GM23248 (cell line): ENCODE data around the gene HS3ST3B1. TPM values are rescaled to one million over a fixed set of nuclear protein-coding genes. Genes with fewer than 3 reads are reported as not detected.
A peak's percentile ranks its signal among the peaks of the same experiment; 100 is the strongest.

Source experiments
- DNase-seq: peaks from one replicate; pipeline ENCODE4 v3.0.0-alpha.2; 2015
- H2AFZ ChIP-seq: fragments of 200-600 bp; sonication (generic); 2 replicates; pipeline ENCODE4 v1.6.1; 2016; ENCODE audit warnings: antibody characterized with exemption
- H3F3A ChIP-seq: fragments of 200-600 bp; sonication (generic); 2 replicates; pipeline ENCODE4 v1.6.1; 2016; ENCODE audit warnings: mild to moderate bottlenecking, antibody characterized with exemption, mixed run types; ENCODE audit not compliant: insufficient read depth
- H3K27ac ChIP-seq: fragments of 200-600 bp; sonication (generic); 2 replicates; pipeline ENCODE4 v1.5.1; 2016; ENCODE audit warnings: mild to moderate bottlenecking
- H3K27me3 ChIP-seq: fragments of 200-600 bp; sonication (generic); replicated peaks from 2 replicates; pipeline ENCODE4 v1.6.1; 2016; ENCODE audit warnings: mild to moderate bottlenecking; ENCODE audit not compliant: insufficient read depth
- H3K36me3 ChIP-seq: fragments of 200-600 bp; sonication (generic); 2 replicates; pipeline ENCODE4 v1.6.1; 2016; ENCODE audit warnings: low read depth, mild to moderate bottlenecking
- H3K4me1 ChIP-seq: fragments of 200-600 bp; sonication (generic); 2 replicates; pipeline ENCODE4 v1.6.1; 2016; ENCODE audit warnings: mild to moderate bottlenecking; ENCODE audit not compliant: insufficient read depth
- H3K4me2 ChIP-seq: fragments of 200-600 bp; sonication (generic); one replicate; pipeline ENCODE4 v1.6.1; 2016; ENCODE audit warnings: mild to moderate bottlenecking; ENCODE audit not compliant: unreplicated experiment
- H3K4me3 ChIP-seq: fragments of 200-600 bp; sonication (generic); 2 replicates; pipeline ENCODE4 v1.5.1; 2016; ENCODE audit warnings: mild to moderate bottlenecking
- H3K79me2 ChIP-seq: fragments of 200-600 bp; sonication (generic); 2 replicates; pipeline ENCODE4 v1.6.1; 2016; ENCODE audit warnings: mild to moderate bottlenecking; ENCODE audit not compliant: insufficient read depth
- H3K9ac ChIP-seq: fragments of 200-600 bp; sonication (generic); 2 replicates; pipeline ENCODE4 v1.6.1; 2016; ENCODE audit warnings: mild to moderate bottlenecking
- H3K9me2 ChIP-seq: fragments of 200-600 bp; sonication (generic); 2 replicates; pipeline ENCODE4 v1.6.1; 2016; ENCODE audit warnings: mixed run types, mild to moderate bottlenecking, moderate library complexity; ENCODE audit not compliant: insufficient read depth
- H3K9me3 ChIP-seq: fragments of 200-600 bp; sonication (generic); one replicate; pipeline ENCODE4 v1.6.1; 2017; ENCODE audit warnings: low read depth
- H4K20me1 ChIP-seq: fragments of 200-600 bp; sonication (generic); 2 replicates; pipeline ENCODE4 v1.6.0; 2016; ENCODE audit not compliant: insufficient read depth
- EZH2 ChIP-seq: fragments of 200-600 bp; sonication (generic); IDR thresholded peaks from 2 replicates; pipeline ENCODE4 v1.6.1; 2018; ENCODE audit warnings: antibody characterized with exemption, mild to moderate bottlenecking; ENCODE audit not compliant: insufficient read depth, poor library complexity, severe bottlenecking
- EZH2phosphoT487 ChIP-seq: fragments of 200-600 bp; sonication (generic); IDR thresholded peaks from 2 replicates; pipeline ENCODE4 v1.6.1; 2018; ENCODE audit warnings: antibody characterized with exemption, moderate library complexity, mild to moderate bottlenecking, low read depth; ENCODE audit not compliant: insufficient read depth
- WGBS, 2 experiments: methylation state at CpG; one replicate each; pipeline ENCODE4 v1.1.6; 2015 to 2017; ENCODE audit warnings: low lambda C conversion rate in 2 of 2, low coverage in 1 of 2; ENCODE audit errors: missing lambda C conversion rate in 2 of 2; 5-methylcytosine and 5-hydroxymethylcytosine counted together
- in situ Hi-C: fragments of 300-500 bp; cut with MboI; formaldehyde crosslinking; loops from 2 replicates; pipeline ENCODE4 v1.15.0; 2020
- polyA plus RNA-seq: library from polyadenylated mRNA; unstranded; fragments of >200 nt; fragmentation: Nextera tagmentation; extraction: Ambion mirVana; gene quantifications from 2 replicates; pipeline ENCODE4 v1.2.1, GENCODE V29; 2016
- total RNA-seq: library from RNA; depleted of rRNA; stranded (reverse); fragments of >200 nt; shearing (Covaris generic); gene quantifications from 2 replicates; pipeline ENCODE4 v1.2.3, GENCODE V29; 2014

Gene HS3ST3B1
- total and polyA plus RNA-seq, 2 experiments from 2014 or later, result 37.6 to 41.9 TPM

DNA sequence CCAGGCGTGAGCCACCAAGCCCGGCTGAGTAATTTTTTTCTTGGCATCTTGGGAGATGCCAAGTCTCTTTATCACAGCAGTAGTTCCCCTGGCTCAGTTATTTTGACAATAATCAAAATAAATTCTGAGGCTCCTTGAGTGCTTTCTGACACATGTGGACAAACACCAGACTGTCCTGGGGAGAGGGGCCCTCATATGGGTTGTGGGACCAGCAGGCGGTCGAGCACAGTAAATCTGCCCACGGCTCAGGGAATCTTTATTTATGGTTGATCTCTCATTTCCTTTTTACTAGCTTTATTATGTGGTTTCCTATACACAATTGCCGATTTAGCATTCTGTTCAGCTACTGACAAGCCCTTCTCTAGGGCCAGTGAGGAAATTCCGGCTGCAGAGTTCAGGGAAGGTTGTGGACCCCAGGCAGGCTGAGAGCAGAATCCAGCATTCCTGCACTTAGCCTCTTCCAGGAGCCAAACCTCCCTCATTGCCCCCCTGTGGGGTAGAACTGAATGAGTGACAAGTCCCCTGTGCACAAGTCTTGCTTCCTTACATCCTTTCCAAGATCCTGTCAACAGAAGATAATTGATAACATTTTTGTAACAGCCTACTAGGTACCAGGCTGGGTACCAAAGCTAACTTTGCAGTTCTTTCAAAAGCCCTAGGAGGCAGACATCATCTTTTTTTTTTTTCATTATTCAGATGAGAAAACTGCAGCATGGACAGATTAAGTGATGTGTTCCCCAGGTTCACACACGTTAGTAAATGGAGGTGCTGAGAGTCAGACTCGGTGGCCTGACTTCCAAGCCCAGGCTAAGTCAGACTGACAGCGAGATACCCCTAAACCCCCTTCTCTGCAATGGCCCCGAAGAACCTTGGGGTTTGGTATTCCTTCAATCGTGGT is 40.2 kb downstream of the HS3ST3B1 start:
- H3K79me2 ChIP-seq, result peaks cover 95% of the 10 kb centered on the region
- H3K27ac ChIP-seq, result peak overlapping the region; percentile 17; the same call in 1 of the 2 replicates
- 72 to 75% methylated on average over 12 of the region's 12 CpGs for WGBS, 2 experiments
- no peak overlapping the region for H2AFZ ChIP-seq
- DNase-seq, result peak; percentile 48
- 0 out of 2 replicates have a peak, but pooled peaks cover 11% of the 10 kb centered on the region for H4K20me1 ChIP-seq
- no peak for TF ChIP-seq EZH2phosphoT487
- no peak for TF ChIP-seq EZH2
- H3K27me3 ChIP-seq, result no peaks in the 10 kb centered on the region
- no peak overlapping the region for H3K9ac ChIP-seq
- in situ Hi-C loops, result no loop called here
- peaks cover 15% of the 10 kb centered on the region for H3K4me1 ChIP-seq
- peaks cover 7% of the 10 kb centered on the region for H3K36me3 ChIP-seq
- H3K9me3 ChIP-seq, result no peaks in the 10 kb centered on the region
- no peak overlapping the region for H3K4me3 ChIP-seq
- H3K4me2 ChIP-seq, result no peak overlapping the region
- peaks cover 39% of the 10 kb centered on the region for H3F3A ChIP-seq
- H3K9me2 ChIP-seq, result no peaks in the 10 kb centered on the region

DNA sequence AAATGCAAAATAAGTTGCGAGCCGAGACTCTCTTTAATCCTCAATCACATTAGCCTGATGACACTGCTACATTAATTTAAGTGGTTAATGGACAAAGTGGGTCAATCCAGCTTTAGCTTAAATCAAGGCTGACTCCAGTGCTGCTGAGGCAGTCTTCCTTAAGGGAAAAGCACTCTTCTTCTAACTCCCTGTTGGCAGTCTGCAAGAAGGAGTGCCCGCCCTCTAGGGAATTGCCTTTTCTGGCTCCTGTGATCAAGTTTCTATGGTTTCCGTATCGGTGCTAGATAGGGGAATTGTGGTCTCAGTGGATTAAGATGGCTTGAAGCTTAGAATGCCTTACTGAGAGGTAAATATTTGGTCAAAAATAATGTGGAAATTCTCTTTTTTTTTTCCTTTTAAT is 41.0 kb downstream of the HS3ST3B1 start:
- 77 to 85% methylated on average over 5 of the region's 5 CpGs for WGBS, 2 experiments

GRCh38 chr17:14346801-14347200 is 45.9 kb downstream of the HS3ST3B1 start:
- Histone ChIP-seq H3K27me3 (no peaks in the 10 kb centered on the region), H3F3A (peaks cover 49% of the 10 kb centered on the region), H3K4me2 (no peak overlapping the region), H3K9ac (no peak overlapping the region), H3K9me3 (no peaks in the 10 kb centered on the region), H3K4me3 (no peak overlapping the region), H3K36me3 (peaks cover 48% of the 10 kb centered on the region), H4K20me1 (no peaks in the 10 kb centered on the region; the same call in none of the 2 replicates), H3K27ac (no peak overlapping the region), H3K9me2 (no peaks in the 10 kb centered on the region), H2AFZ (no peak overlapping the region), H3K4me1 (no peaks in the 10 kb centered on the region), H3K79me2 (peaks cover 95% of the 10 kb centered on the region)
- TF ChIP-seq EZH2 (no peak), EZH2phosphoT487 (no peak)
- DNase-seq, result no peak
- in situ Hi-C loops, result no loop called here
- WGBS, 2 experiments, result 89 to 94% methylated on average over 6 of the region's 6 CpGs

More for the DNA sequence above, 41.0 kb downstream of the HS3ST3B1 start:
- H3K27ac ChIP-seq, result no peak overlapping the region
- H2AFZ ChIP-seq, result no peak overlapping the region
- peaks cover 13% of the 10 kb centered on the region for H3K36me3 ChIP-seq
- peaks cover 38% of the 10 kb centered on the region for H3F3A ChIP-seq
- H3K79me2 ChIP-seq, result peaks cover 95% of the 10 kb centered on the region
- in situ Hi-C loops, result no loop called here
- peak; percentile 18 for DNase-seq
- H3K4me1 ChIP-seq, result peaks cover 15% of the 10 kb centered on the region
- H3K9me3 ChIP-seq, result no peaks in the 10 kb centered on the region
- H3K4me2 ChIP-seq, result no peak overlapping the region
- H3K4me3 ChIP-seq, result no peak overlapping the region
- TF ChIP-seq EZH2 (no peak), EZH2phosphoT487 (no peak)
- H3K9me2 ChIP-seq, result no peaks in the 10 kb centered on the region
- H4K20me1 ChIP-seq, result 0 out of 2 replicates have a peak, but pooled peaks cover 11% of the 10 kb centered on the region
- no peak overlapping the region for H3K9ac ChIP-seq
- no peaks in the 10 kb centered on the region for H3K27me3 ChIP-seq

GRCh38 chr17:14351493-14351892 is 50.6 kb downstream of the HS3ST3B1 start:
- H3K4me3 ChIP-seq, result no peak overlapping the region
- no peaks in the 10 kb centered on the region for H3K9me2 ChIP-seq
- H3K79me2 ChIP-seq, result peaks cover 58% of the 10 kb centered on the region
- 96 to 98% methylated on average over 3 of the region's 3 CpGs for WGBS, 2 experiments
- no peaks in the 10 kb centered on the region for H3K9me3 ChIP-seq
- no peak for DNase-seq
- H4K20me1 ChIP-seq, result no peaks in the 10 kb centered on the region; the same call in none of the 2 replicates
- no peak overlapping the region for H3K4me2 ChIP-seq
- H3K27me3 ChIP-seq, result no peaks in the 10 kb centered on the region
- H3F3A ChIP-seq, result peaks cover 54% of the 10 kb centered on the region
- no peaks in the 10 kb centered on the region for H3K4me1 ChIP-seq
- H3K27ac ChIP-seq, result no peak overlapping the region
- H2AFZ ChIP-seq, result no peak overlapping the region
- in situ Hi-C loops, result no loop called here
- no peak overlapping the region for H3K9ac ChIP-seq
- H3K36me3 ChIP-seq, result peaks cover 38% of the 10 kb centered on the region
- TF ChIP-seq EZH2phosphoT487, result no peak
- TF ChIP-seq EZH2, result no peak
